Epithelial cell of esophagus (primary cell): Measurements from ENCODE around the gene HES3.

ENCODE experiments used
- DNase-seq: peaks from one replicate; pipeline ENCODE4 v3.0.0; 2010; ENCODE audit warnings: low read depth
- H3K4me3 ChIP-seq: 2 replicates; pipeline ENCODE4 v1.5.1; 2011; ENCODE audit warnings: mild to moderate bottlenecking, low read length, control low read depth
- CTCF ChIP-seq: IDR thresholded peaks from 2 replicates; pipeline ENCODE4 v1.5.1; 2011; ENCODE audit warnings: low read depth, mild to moderate bottlenecking, low read length, control low read depth, inconsistent platforms; ENCODE audit not compliant: insufficient read depth; ENCODE audit errors: missing control alignments

Gene HES3

GRCh38 chr1:6260961-6261614 is 17.1 kb downstream of the HES3 start, which contains the start of gene GPR153:
Gene GPR153, minus strand, starts transcription at chr1:6261098. Its CDS starts 6,193 bp downstream, at chr1:6254905.
- peak; percentile 72 for DNase-seq
- H3K4me3 ChIP-seq, result peak within 1 kb of the TSS; percentile 56
- TF ChIP-seq CTCF, result no peak

GRCh38 chr1:6261615-6261995 is 17.6 kb downstream of the HES3 start:
- no peak for DNase-seq
- H3K4me3 ChIP-seq, result no peak overlapping the region
- TF ChIP-seq CTCF, result no peak

GRCh38 chr1:6262555-6263420 is 18.8 kb downstream of the HES3 start:
- TF ChIP-seq CTCF, result no peak
- no peak for DNase-seq
- no peak overlapping the region for H3K4me3 ChIP-seq

- no peak for TF ChIP-seq CTCF
- no peak overlapping the region for H3K4me3 ChIP-seq
- DNase-seq, result no peak
Measured at GRCh38 chr1:6263716-6264115, 19.7 kb downstream of the HES3 start.

- no peak for TF ChIP-seq CTCF
- DNase-seq, result no peak
- no peak overlapping the region for H3K4me3 ChIP-seq
Measured at GRCh38 chr1:6265151-6265550, 21.2 kb downstream of the HES3 start.

GRCh38 chr1:6266641-6267040 is 22.7 kb downstream of the HES3 start:
- TF ChIP-seq CTCF, result no peak
- no peak overlapping the region for H3K4me3 ChIP-seq
- DNase-seq, result no peak
